CD4-positive, alpha-beta T cell treated with Interferon alpha-2 for 1 hour (primary cell): Measurements from ENCODE around the gene SERPINA1.
A peak's percentile ranks its signal among the peaks of the same experiment; 100 is the strongest.

ENCODE experiments used
- DNase-seq, 2 donors: peaks; one replicate each; pipeline ENCODE4 v3.0.0-alpha.2; 2020 to 2022

Gene SERPINA1

DNA sequence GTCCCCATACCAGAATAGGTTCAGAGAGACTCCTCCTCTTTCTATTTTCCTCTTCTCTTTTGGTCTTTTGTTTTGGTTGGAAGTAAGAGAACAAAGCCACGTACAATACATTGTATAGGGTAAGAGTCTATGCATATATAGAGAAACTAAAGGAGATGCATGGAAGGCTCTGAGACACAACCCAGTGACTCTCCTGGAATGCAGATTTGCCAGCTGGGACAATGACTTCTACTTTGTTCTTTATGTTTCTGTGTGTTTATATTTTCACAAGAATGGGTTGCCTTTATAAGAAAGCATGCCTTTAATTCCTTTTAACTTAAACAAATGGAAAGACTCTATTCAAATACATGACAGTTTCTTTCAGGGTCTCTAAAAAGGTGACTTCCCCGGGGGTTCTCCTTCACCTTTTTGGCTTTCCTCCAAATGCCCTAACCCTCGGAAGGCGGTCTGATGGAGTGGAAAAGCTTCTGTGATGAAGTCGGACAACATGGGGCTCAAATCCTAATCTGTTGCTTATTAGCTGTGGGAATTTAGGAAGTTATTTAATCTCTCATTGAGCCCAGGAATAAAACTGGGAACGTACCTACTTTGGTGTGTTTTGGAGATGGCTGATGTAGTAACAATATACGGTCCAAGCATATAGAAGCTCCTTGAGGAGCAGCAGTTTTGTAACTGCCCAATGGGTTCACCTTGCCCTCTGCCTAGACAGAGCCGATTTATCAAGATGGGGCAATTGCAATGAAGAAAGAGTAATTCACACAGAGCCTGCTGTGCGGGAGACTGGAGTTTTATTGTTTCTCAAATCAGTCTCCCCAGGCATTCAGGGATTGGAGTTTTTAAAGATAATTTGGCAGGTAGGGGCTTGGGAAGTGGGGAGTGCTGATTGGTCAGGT is 9.1 kb upstream of the SERPINA1 start:
- DNase-seq: no peak

DNA sequence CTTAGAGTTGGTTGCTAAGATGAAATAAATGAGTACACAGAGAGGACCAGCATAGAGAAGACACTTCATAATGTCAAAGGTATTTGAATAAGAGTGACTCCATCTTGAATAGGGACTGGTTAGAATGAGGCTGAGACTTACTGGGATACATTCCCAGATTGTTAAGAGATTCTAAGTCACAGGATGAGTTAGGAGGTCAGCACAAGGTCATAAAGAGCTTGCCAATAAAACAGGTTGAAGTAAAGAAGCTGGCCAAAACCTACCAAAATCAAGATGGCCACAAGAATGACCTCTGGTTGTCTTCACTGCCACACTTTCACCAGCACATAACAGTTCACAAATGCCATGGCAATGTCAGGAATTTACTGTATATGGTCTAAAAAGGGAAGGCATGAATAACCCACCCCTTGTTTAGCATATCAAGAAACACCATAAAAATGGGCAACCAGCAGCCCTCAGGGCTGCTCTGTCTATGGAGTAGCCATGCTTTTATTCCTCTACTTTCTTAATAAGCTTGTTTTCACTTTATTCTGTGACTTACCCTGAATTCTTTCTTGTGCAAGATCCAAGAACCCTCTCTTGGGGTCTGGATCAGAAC is 8.3 kb upstream of the SERPINA1 start:
- no peak for DNase-seq

DNA sequence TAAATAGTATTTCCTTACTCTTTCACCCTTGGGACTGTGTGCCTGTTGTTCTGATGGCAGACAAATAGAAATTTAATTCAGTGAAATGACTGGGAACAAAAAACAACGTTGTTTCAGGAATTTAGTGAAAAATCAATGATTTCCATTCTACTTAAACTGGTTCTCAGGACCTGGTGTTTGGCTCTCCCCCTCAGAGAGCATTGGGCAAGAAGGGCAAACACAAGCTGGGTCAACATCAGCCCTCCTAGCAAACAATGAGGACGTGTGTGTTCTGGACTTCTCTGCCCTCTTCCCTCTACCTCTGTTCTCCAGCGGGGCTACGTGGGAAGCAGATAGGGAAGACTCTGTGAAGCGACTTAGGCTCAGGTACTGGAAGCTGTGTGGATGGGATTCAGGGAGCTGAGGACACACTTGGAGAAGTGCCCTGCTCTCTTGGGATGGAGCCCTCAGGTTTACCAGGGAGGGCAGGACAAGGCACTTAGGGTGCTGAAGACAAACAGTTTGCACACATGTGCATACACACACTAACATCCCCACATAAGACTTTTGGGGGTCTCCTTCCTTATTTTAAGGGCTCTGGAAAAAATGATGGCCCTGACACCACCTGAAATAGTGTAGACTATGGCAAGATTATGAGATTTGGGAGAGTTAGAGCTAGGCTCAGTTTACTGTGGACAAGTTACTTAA is 7.6 kb upstream of the SERPINA1 start:
- no peak for DNase-seq

DNA sequence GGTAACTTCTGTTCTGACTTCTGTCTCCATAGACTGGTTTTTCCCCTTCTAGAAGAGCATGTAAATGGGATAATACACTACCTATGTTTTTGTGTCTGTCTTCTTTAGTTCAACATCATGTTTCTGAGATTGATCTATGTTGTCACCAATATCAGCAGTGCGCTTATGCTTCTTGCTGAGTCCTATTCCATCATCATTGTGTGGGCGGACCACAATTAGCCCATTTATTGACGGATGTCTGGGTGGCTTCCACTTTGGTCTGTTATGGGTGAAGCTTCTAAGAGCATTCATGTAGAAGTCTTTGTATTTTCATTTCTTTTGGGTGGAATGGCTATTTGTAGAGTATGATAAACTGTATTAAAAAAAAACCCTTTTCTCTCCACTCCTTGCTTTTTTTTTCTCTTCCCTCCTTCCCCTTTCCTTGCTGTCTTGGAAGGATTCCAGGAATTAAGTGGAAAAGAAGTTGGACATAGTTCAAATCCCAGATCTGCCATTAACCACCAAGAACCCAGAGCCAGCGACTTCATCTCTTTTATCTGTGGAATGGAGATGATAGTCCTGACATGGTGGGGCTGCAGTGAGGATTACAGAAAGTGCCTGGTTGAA is 7.0 kb upstream of the SERPINA1 start:
- no peak for DNase-seq

DNA sequence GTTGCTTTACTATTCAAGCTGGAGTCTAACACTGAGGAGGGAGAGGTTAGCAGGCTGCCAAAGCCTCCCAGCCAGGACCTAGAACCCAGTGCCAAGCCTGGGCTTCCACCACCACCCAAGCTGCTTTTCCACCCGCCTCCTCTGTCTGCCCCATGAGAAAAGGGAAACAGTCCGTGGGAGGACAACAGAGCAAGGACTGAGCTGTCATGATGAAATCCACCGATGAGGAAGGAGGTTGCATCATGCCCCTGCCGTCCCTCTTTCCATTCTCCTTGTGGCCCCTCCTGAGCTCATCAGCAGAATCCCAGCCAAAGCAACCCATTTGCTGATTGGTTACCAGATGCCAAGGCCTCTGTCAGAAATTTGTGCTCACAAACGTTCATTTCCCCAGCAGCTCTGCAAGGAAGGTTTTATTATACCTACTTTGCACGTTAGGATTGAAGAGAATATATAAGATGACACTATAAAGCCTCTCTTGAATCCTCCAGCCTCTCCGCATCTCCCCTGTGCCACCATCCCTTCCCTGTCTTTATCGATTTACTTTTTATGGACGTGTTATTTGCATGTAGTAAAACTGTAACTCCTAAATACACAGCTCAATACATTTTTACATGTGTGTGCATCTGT is 6.3 kb upstream of the SERPINA1 start:
- DNase-seq: peak; percentile 11 to 59

DNA sequence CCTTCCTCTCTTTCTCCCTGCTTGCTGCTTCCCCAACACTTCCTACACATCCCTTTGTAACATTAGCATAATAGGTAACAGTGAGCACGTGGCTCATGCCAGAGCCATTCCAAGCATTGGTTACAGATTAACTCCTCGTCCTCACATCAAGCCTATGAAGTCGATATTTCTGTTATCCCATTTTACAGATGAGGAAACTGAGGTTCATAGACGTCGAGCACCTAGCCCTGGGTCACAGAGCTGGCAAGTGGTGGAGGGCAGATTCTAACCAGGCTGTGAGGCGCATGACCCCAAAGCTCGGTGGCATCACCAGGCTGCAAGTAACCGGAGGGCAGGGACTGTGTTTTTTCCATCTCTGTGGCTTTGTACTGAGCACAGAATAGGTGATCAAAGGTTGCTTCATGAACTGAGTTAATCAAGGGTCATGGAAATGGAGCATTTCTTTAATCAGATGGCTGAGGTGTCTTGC is 5.7 kb upstream of the SERPINA1 start:
- DNase-seq: no peak

DNA sequence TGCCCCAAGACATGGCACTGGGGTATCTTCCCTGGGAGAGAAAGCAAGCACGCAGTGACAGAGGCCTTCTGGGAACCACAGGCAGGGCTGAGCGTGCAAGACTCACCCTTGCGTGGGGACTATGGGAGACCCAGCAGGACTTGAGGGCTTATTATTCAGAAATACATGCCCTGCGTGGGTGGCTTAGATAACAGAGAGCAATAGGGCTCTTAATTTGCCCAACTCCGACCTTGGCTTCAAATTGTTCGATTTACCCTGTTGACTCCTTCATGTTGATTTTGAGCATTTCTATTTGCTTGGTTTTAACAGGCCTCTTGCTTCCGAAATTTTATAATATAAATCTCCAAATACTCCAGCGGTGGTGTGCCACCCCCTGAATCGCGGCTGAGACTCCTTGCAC is 5.1 kb upstream of the SERPINA1 start:
- DNase-seq: no peak

DNA sequence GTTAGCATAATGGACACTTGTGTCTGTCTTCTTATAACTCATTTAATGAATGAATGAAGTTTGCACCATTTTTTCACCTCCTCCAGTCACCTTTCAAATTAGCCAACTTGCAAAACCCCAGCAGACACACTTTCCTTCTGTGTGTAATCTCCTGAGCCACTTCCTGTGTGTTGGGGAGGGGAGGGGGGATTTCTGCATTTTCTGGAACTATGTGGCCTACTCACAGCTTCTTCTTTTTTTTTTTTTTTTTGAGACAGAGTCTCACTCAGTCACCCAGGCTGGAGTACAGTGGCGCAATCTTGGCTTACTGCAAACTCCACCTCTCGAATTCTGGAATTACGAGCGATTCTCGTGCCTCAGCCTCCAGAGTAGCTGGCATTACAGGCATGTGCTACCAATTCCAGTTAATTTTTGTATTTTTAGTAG is 4.1 kb upstream of the SERPINA1 start:
- peak; percentile 50 to 73 for DNase-seq

DNA sequence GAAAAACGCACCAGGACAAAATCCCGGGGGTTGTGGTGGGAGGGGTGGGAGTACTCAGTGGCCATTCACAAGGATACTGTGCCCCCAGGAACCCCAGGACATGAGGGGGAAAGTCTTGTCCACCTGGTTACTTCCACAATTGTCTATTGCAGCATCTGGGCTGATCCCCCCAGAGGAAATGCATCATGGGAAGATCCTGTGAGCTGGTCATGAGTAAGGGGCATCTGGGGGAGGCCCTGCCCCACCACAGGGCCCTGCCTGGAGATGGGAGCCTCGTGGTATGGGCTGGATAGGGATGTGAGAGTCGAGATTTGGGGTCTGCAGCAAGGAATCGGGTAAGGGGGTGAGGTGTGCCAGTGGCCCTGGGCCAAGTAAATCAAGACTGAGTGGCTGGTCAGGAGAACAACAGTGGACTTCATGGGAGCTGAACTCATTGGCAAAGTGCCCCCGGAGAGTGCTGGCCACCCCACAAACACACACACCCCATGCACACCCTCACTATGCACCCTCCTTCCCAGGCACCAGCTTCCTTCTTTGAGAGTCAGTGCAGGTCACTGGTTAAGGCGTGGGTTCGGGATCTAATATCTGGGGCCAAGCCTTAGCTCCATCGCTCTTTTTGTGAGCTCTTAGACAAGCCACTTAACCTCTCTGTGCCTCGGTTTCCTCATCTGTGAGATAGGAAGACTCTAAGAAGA is 3.0 kb upstream of the SERPINA1 start:
- DNase-seq: no peak

DNA sequence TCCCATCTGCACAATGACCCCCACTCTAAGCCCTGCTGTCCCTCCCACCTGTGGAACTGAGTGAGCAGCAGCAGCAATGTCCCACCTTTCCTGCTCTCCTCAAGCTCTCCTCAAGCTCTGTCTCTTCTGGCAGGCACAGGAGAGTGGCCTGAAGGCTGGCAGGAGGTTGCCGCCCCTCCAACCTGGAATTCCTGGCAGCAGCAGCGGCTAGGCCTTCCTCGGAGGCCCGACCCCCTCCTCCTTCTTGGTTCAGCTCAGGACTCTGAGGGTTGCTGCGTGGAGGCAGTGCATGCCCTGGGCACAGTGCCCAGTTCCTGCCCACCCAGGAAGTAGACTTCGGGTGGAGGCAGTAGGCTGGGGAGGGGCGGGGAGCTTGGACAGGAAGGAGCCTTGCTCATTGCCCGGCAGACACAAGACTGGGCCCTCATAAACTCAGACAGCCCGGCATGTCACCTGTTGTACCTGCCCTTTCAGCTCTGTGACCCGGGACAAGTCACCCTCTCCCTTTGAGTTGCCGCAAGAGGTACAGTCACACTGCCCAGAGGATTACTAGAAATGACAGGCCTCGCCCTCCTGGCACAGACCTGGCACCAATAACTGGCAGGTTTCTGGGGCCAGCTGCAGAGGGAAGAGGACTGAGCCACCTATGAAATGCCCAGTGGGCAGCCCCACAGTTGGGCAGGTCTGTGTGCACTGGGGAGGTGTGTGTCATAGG is 2.1 kb upstream of the SERPINA1 start:
- peak in 1 of 2 donors; percentile 65 for DNase-seq

DNA sequence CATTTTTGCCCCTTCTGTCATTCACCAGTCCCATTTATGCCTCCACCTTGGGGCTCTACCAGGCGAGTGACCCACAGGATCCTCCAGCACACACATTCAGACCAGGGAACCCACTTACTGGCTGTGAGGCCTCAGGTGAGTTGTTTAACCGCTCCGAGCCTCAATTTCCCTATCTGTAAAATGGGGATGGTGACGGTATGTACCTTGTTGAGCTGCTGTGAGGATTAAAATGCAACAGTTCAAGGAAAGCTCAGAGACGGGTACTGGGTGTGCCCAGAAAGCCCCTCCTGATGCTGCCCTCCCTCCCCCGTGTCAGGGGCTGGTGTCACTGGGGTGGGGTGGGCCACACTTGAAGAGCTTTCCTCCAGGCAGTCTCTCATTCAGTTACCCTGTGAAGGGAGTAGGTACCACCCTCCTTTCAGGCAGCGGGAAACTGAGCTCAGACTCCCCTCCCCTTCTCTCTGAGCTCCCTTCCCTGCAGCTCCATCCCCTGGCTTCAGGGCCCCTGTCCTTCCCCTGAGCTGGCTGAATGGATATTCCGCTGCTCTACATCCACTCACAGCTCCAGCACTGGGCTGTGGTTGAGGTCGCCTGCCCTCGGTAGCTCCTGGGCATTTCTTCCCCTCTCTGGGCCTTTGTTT is 1.4 kb upstream of the SERPINA1 start:
- DNase-seq: no peak

DNA sequence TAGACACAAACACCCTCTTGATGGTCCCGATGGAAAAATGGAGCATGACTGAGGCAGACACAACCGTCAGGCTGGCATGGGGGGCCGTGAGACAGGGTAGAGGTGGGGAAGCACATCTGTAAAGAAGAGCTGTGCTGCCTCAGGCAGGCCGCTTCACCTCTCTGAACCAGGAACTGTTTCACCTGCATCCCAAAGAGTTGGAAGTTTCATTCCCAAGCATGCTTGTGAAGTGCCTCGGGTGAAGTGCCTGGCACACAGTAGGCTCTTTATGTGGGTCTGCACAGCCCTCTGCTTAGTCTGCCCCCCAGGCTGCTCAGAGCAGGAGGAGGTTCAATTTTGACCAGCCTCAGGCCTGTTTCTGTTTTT is 685 bp upstream of the SERPINA1 start:
- DNase-seq: no peak

DNA sequence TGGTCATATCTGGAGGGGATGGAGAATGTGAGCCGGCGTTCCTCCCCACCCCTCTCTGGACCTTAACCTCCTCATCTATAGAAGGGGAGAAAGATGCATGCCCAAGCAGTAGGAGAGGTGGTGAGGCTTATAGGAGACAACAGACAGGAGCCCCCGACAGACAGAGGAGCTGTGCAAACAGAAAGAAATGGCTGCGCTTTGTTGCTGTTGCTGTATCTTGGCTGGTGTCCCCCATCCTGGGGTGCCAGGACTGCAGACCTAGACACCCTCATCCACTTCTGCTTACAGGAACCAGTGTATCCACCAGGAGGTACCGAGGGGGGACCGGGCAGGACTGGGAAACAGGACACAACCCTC is 397 bp downstream of the SERPINA1 start:
- DNase-seq: no peak

DNA sequence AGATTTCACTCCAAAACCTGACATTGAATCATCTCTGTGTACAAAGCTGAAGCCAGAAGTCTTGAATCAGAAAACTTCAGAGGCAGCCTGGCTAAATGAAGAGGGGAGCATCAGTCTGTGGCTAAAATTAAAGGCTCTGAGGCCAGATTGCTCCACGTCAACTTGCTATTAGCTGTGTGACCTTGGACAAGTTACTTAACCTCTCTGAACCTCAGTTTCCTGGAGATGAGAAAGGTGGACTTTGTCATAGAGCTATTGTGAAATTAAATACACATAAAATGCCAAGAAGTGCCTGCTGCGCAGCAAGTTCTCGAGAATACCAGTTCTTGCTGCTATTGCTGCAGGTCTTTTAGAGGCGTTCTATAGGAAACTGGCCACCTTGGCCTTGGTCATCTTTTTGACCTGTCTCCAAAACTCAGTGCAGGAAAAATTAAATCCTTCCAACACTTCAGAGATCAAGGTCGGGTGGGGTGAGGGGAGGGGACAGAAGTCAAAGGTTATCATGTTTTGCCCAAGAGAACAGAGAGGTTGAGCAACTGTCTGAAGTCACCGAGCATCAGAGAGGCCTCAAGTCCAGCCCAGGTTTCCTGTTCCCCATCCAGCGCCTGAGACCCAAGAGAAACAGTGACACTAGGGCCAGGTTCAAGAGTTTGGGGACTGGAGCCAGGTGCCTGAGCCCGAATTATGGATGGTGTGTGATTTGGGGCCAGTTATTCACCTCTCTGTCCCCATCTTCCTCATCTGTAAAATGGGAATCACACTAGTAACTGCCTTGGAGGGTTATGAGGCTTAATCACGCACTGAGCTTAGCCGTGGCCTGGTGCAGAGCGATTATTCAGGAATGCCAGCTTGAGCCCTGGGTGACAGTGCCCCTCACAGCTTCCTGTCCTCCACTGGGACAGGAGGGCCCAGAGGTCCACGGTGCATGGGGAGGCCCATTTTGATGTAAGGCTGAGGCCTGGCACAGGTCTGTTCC is 1.1 kb downstream of the SERPINA1 start:
- no peak for DNase-seq

DNA sequence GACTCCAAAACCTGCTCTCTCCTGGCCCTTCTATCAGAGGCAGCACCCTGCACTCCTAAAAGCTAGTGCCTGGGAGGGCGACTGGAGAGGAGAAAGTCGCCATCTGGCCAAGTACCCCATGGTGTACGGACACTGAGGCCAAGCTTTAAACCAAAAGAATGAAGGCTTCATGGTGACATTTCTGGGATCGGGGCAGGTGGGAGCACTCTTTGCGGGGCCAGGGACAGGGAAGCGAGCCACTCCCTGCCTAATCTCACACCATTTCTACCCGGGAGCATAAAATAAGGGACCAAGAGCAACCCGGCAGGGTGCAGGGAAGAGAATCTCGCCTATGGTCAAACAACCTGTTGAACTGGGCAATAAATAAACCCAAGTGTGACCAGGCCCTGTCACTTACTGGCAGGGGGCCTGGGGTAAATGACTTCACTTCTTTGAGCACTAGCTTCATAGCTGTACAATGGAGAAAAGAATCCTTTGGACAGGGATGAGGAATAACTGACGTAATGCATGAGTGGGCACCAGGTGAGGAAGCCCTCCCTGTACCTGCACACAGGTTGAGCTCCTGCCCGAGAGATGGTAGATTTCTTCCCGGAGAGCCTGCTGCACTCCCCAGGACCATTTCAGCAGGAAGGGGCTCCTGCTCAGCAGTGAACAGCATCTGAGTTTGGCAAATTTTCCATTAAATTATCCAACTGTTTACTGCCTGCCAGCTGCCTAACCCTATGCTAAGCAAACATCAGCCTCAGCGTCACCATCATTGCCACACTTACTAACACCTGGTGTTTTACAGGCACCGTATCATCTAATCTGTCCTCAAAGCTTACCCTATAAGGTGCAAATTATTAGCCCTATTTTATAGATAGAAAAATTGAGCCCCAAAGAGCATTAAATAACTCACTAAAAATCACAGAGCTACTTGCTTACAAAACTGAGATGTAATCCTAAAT is 2.0 kb downstream of the SERPINA1 start:
- no peak for DNase-seq

DNA sequence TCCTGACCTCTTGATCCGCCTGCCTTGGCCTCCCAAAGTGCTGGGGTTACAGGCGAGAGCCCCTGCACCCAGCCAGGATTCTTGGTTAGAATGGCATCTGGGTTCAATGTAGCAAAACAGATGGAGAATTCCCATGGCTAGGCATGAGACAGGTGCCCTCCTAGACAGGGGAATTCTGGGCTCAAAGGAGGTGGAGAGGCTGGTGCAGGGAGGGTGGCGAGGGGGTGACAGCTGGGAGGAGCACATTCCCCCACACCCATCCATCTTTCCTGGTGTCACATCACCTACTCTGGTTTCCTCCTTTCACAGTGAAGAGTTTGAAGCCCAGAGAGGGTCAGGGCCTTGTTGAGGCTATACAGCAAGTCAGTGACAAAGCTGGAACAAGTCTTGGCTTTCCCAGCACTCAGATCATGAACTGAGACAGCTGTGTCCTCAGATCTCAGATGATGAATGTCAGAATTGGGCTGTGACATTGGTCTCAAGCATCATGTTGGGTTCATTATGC is 2.8 kb downstream of the SERPINA1 start:
- DNase-seq: no peak

DNA sequence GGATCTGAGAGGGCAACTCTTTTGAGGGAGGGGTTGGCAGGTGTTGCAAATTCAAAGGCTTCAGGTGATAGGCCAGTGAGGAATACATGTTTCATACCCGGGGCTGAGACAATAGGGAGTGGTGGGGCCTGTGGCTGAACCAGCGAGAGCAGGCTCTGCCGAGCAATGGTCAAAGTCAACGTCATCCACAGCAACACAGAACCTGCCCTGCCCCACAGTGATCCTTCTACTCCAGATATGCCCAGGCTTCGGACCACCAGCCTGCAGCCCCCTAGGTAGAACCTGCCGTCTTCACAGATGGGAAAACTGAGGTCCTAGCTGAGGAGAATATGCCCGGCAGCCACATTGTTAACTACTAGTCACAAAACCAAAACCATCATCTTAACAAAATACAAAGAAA is 4.1 kb downstream of the SERPINA1 start:
- no peak for DNase-seq

DNA sequence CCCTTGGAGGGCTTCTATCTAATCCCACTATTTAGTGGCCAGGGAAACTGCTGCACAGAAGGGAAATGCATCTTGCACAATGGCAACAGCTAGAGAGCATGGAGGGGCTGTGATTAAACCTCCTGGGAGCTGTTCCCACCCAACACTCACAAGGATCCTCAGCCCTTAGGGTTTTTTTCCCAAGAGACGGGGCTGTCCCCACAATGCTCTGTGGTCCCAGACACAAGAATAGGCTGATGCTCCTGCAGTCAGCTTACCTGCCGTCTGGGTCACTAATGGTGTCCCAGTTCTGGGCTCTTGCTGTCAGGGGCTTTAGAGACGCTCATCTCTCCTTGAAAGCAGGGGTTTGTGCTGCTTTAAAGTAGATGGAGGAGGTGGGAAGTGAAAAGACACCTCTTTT is 4.6 kb downstream of the SERPINA1 start:
- DNase-seq: no peak
